ENCODE results near the gene RIT2. TPM values are rescaled to one million over a fixed set of nuclear protein-coding genes. Genes with fewer than 3 reads are reported as not detected.

RIT2 gene
- total RNA-seq, 4 donors from 2014 or later, result not detected

GRCh38 chr18:42773870-42774269 lies 341.6 kb downstream of the RIT2 start:
- no peak for DNase-seq (ENCODE audit: low spot score in 2 of 2)
- no peaks in the 10 kb centered on the region for H3K4me1 ChIP-seq
- no peak for TF ChIP-seq POLR2A (IDR thresholded peaks at IDR 0.05)
- no peak for TF ChIP-seq CTCF (IDR thresholded peaks at IDR 0.05)
- TF ChIP-seq POLR2AphosphoS5 (IDR thresholded peaks at IDR 0.05), result no peak
- TF ChIP-seq EP300 (IDR thresholded peaks at IDR 0.05), result no peak
- H3K36me3 ChIP-seq, result no peaks in the 10 kb centered on the region
- no peaks in the 10 kb centered on the region for H3K9me3 ChIP-seq
- no peaks in the 10 kb centered on the region for H3K27me3 ChIP-seq
- H3K4me3 ChIP-seq, result no peak overlapping the region
- WGBS, result 14% methylated on average over 1 of the region's 1 CpG
- no peak overlapping the region for H3K27ac ChIP-seq

- no peaks in the 10 kb centered on the region for H3K9me3 ChIP-seq
- no peaks in the 10 kb centered on the region for H3K27me3 ChIP-seq
- H3K4me1 ChIP-seq, result no peaks in the 10 kb centered on the region
- no peak overlapping the region for H3K4me3 ChIP-seq
- TF ChIP-seq EP300 (IDR thresholded peaks at IDR 0.05) (no peak), CTCF (IDR thresholded peaks at IDR 0.05) (no peak), POLR2AphosphoS5 (IDR thresholded peaks at IDR 0.05) (no peak), POLR2A (IDR thresholded peaks at IDR 0.05) (no peak)
- H3K27ac ChIP-seq, result no peak overlapping the region
- H3K36me3 ChIP-seq, result no peaks in the 10 kb centered on the region
- no peak for DNase-seq (ENCODE audit: low spot score in 2 of 2)
Measured at GRCh38 chr18:42771936-42772335, 343.5 kb downstream of the RIT2 start.

GRCh38 chr18:42765302-42765701 lies 350.2 kb downstream of the RIT2 start:
- Histone ChIP-seq H3K9me3 (no peaks in the 10 kb centered on the region), H3K36me3 (no peaks in the 10 kb centered on the region), H3K27me3 (no peaks in the 10 kb centered on the region), H3K4me1 (no peaks in the 10 kb centered on the region), H3K4me3 (no peak overlapping the region), H3K27ac (no peak overlapping the region)
- TF ChIP-seq POLR2AphosphoS5 (IDR thresholded peaks at IDR 0.05), result no peak
- no peak for TF ChIP-seq POLR2A (IDR thresholded peaks at IDR 0.05)
- no peak for TF ChIP-seq EP300 (IDR thresholded peaks at IDR 0.05)
- no peak for TF ChIP-seq CTCF (IDR thresholded peaks at IDR 0.05)
- no peak for DNase-seq (ENCODE audit: low spot score in 2 of 2)
- 38% methylated on average over 2 of the region's 2 CpGs for WGBS

- Histone ChIP-seq H3K36me3 (no peaks in the 10 kb centered on the region), H3K9me3 (no peaks in the 10 kb centered on the region), H3K4me3 (no peak overlapping the region), H3K27me3 (no peaks in the 10 kb centered on the region), H3K4me1 (no peaks in the 10 kb centered on the region), H3K27ac (no peak overlapping the region)
- DNase-seq (ENCODE audit: low spot score in 2 of 2), result no peak
- whole genome bisulfite sequencing, result 60% methylated on average over 1 of the region's 1 CpG
- no peak for TF ChIP-seq POLR2A (IDR thresholded peaks at IDR 0.05)
- no peak for TF ChIP-seq EP300 (IDR thresholded peaks at IDR 0.05)
- TF ChIP-seq POLR2AphosphoS5 (IDR thresholded peaks at IDR 0.05), result no peak
- TF ChIP-seq CTCF (IDR thresholded peaks at IDR 0.05), result no peak
Measured at GRCh38 chr18:42760290-42760689, 355.2 kb downstream of the RIT2 start.

- no peak for DNase-seq (ENCODE audit: low spot score in 2 of 2)
- no peak for TF ChIP-seq POLR2AphosphoS5 (IDR thresholded peaks at IDR 0.05)
- TF ChIP-seq CTCF (IDR thresholded peaks at IDR 0.05), result no peak
- no peak for TF ChIP-seq EP300 (IDR thresholded peaks at IDR 0.05)
- no peak for TF ChIP-seq POLR2A (IDR thresholded peaks at IDR 0.05)
- Histone ChIP-seq H3K27ac (no peak overlapping the region), H3K36me3 (no peaks in the 10 kb centered on the region), H3K4me1 (no peaks in the 10 kb centered on the region), H3K9me3 (no peaks in the 10 kb centered on the region), H3K4me3 (no peak overlapping the region), H3K27me3 (no peaks in the 10 kb centered on the region)
- 48% methylated on average over 2 of the region's 2 CpGs for WGBS
Measured at GRCh38 chr18:42758852-42759251, 356.6 kb downstream of the RIT2 start.
